ENCODE results near the gene AGR2. TPM values are rescaled to one million over a fixed set of nuclear protein-coding genes. Genes with fewer than 3 reads are reported as not detected.

AGR2 gene
- total and polyA plus RNA-seq, 4 donors: 2.7 to 10.1 (median 2.9) TPM

GRCh38 chr7:16803125-16803524 lies 1.7 kb downstream of the AGR2 start:
- WGBS (ENCODE audit: insufficient coverage): 100% methylated on average over 2 of the region's 4 CpGs
- Histone ChIP-seq H3K4me3 (ENCODE audit: low read depth, low read length) (no peak overlapping the region), H3K27ac (ENCODE audit: low read depth, low read length) (no peak overlapping the region), H3K4me1 (ENCODE audit: control insufficient read depth, insufficient read depth, low read length) (no peaks in the 10 kb centered on the region), H3K36me3 (ENCODE audit: control insufficient read depth, insufficient read depth, low read length) (no peaks in the 10 kb centered on the region), H3K27me3 (ENCODE audit: control insufficient read depth, insufficient read depth, low read length) (no peaks in the 10 kb centered on the region), H3K9me3 (ENCODE audit: control insufficient read depth, insufficient read depth, low read length) (no peaks in the 10 kb centered on the region)
- no peak for DNase-seq (ENCODE audit: low read depth in 4 of 6, low spot score in 6 of 6)

DNA sequence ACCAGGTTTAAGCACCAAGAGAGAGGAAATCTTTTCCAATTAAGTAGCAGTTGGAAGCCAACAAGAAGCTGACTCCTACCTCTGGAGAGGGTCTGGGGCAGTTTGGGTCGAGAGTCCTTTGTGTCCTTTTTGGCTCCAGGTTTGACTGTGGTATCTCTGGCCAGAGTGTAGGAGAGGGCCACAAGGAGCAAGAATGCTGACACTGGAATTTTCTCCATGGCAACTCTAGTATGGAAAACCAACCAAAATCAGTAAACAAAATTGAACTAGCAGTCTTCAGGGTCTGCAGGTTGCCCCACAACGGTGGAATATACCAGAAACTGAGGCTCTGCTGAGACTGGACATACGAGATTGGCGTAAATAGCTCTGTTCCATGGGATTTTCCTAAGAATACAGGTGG lies 3.2 kb downstream of the AGR2 start:
- WGBS (ENCODE audit: insufficient coverage): 100% methylated on average over 1 of the region's 4 CpGs
- Histone ChIP-seq H3K4me3 (ENCODE audit: low read depth, low read length) (no peak overlapping the region), H3K27me3 (ENCODE audit: control insufficient read depth, insufficient read depth, low read length) (no peaks in the 10 kb centered on the region), H3K36me3 (ENCODE audit: control insufficient read depth, insufficient read depth, low read length) (no peaks in the 10 kb centered on the region), H3K4me1 (ENCODE audit: control insufficient read depth, insufficient read depth, low read length) (no peaks in the 10 kb centered on the region), H3K9me3 (ENCODE audit: control insufficient read depth, insufficient read depth, low read length) (no peaks in the 10 kb centered on the region), H3K27ac (ENCODE audit: low read depth, low read length) (no peak overlapping the region)
- DNase-seq (ENCODE audit: low read depth in 4 of 6, low spot score in 6 of 6): no peak

DNA sequence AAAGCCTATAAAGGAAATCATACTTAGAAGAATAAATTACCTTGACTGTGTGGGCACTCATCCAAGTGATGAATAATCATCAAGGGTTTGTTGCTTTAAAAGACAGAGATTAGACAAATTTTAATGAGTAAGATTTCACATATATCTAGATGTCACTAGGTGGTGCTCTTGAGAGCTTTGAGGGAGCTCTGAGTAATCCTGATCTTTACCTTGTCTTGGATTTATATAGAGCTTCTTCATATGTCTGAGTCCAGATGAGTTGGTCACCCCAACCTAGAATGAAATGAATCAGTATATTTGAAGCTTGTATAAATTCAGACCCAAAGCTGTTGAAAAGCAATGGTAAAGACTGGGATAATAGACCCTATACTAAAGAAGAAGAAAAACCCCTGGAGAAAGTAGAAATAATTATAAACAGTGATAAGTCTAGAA lies 3.7 kb downstream of the AGR2 start:
- DNase-seq (ENCODE audit: low read depth in 4 of 6, low spot score in 6 of 6): peak in 3 of 6 donors; percentile 17 to 76 (median 58)
- no peaks in the 10 kb centered on the region for H3K27me3 ChIP-seq (ENCODE audit: control insufficient read depth, insufficient read depth, low read length)
- H3K27ac ChIP-seq (ENCODE audit: low read depth, low read length): no peak overlapping the region
- H3K36me3 ChIP-seq (ENCODE audit: control insufficient read depth, insufficient read depth, low read length): no peaks in the 10 kb centered on the region
- H3K4me1 ChIP-seq (ENCODE audit: control insufficient read depth, insufficient read depth, low read length): no peaks in the 10 kb centered on the region
- H3K9me3 ChIP-seq (ENCODE audit: control insufficient read depth, insufficient read depth, low read length): no peaks in the 10 kb centered on the region
- no peak overlapping the region for H3K4me3 ChIP-seq (ENCODE audit: low read depth, low read length)

DNA sequence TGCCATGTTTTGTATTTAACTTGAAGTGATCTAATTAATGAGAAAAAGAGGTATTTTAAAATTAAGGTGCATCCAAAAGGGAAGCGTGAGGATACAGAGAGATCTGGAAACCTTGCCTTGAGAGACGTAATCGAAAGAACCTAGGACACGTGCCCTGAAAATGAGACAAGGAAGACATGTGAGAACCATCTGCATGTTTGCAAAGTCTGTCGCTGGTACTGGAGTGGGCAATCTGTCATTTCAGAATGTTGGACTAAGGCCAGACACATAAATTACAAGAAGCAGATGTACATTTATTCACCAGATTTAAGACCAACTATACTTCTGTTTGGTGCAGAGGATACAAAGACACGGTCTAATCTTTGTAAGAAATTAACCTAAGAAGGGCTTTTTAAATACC lies 9.2 kb downstream of the AGR2 start:
- Histone ChIP-seq H3K27me3 (ENCODE audit: control insufficient read depth, insufficient read depth, low read length) (no peaks in the 10 kb centered on the region), H3K36me3 (ENCODE audit: control insufficient read depth, insufficient read depth, low read length) (no peaks in the 10 kb centered on the region), H3K27ac (ENCODE audit: low read depth, low read length) (no peak overlapping the region), H3K9me3 (ENCODE audit: control insufficient read depth, insufficient read depth, low read length) (no peaks in the 10 kb centered on the region), H3K4me3 (ENCODE audit: low read depth, low read length) (no peak overlapping the region), H3K4me1 (ENCODE audit: control insufficient read depth, insufficient read depth, low read length) (no peaks in the 10 kb centered on the region)
- WGBS (ENCODE audit: insufficient coverage): 34% methylated on average over 4 of the region's 6 CpGs
- peak in 2 of 6 donors; percentile 30 to 93 for DNase-seq (ENCODE audit: low read depth in 4 of 6, low spot score in 6 of 6)

DNA sequence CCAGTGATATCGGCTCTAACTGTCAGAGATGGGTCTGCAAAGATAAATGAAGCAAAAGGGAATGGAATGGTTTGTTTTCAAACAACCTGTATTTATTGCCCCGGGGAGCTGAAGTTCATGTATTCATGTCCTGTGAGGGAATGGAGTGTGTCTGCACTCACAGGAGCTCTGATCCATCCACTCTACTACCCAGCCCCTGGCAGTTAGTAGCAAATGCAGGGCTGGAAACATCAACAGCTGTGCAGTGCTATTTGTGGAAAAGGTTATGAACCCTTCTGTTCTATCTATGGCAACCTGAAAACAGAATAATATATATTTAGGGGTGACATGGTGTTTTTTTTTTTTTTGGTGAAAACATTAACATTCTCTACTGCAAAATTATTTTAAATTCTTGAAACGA lies 9.8 kb downstream of the AGR2 start:
- Histone ChIP-seq H3K4me3 (ENCODE audit: low read depth, low read length) (no peak overlapping the region), H3K27ac (ENCODE audit: low read depth, low read length) (no peak overlapping the region), H3K27me3 (ENCODE audit: control insufficient read depth, insufficient read depth, low read length) (no peaks in the 10 kb centered on the region), H3K4me1 (ENCODE audit: control insufficient read depth, insufficient read depth, low read length) (no peaks in the 10 kb centered on the region), H3K9me3 (ENCODE audit: control insufficient read depth, insufficient read depth, low read length) (no peaks in the 10 kb centered on the region), H3K36me3 (ENCODE audit: control insufficient read depth, insufficient read depth, low read length) (no peaks in the 10 kb centered on the region)
- 80% methylated on average over 1 of the region's 3 CpGs for WGBS (ENCODE audit: insufficient coverage)
- DNase-seq (ENCODE audit: low read depth in 4 of 6, low spot score in 6 of 6): no peak

DNA sequence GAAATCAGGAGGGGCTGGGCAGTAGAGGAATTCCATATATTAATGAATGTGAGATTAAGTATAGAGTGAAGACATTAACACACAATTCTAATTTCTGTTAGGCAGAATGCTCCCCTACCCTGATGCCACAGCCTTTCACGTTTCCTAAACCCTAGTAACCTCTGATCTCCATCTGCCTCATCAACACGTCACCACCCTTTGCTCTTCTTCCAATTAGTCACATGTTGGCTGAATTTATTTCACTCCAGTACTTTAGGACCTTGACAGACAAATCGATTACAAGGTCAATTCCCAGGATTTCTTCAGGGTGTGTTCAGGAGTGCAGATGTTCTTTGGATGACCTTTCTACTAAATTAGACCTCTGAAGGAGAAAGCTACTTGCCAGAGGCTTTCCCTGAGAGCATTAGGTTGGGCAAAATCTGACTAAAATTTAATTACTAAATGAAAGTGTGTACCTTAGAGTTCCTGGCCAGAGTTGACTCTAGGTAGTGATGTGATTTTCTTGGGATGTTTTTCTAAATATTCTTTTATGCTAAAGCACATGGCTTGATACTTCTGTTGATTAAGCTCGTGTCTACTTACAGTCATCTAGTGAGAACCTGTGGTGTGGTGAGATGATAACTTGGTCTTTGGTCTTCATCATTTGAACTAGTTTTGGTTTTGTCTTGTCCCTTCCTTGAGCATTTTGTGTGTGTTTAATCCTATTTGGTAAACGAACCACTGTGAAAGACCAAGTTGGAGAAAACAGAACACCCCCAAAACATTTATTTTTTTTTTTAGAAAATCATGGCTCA lies 12.7 kb downstream of the AGR2 start:
- 69% methylated on average over 2 of the region's 5 CpGs for WGBS (ENCODE audit: insufficient coverage)
- H3K4me3 ChIP-seq (ENCODE audit: low read depth, low read length): no peak overlapping the region
- H3K27me3 ChIP-seq (ENCODE audit: control insufficient read depth, insufficient read depth, low read length): no peaks in the 10 kb centered on the region
- DNase-seq (ENCODE audit: low read depth in 4 of 6, low spot score in 6 of 6): no peak
- no peaks in the 10 kb centered on the region for H3K9me3 ChIP-seq (ENCODE audit: control insufficient read depth, insufficient read depth, low read length)
- H3K4me1 ChIP-seq (ENCODE audit: control insufficient read depth, insufficient read depth, low read length): no peaks in the 10 kb centered on the region
- H3K36me3 ChIP-seq (ENCODE audit: control insufficient read depth, insufficient read depth, low read length): no peaks in the 10 kb centered on the region
- no peak overlapping the region for H3K27ac ChIP-seq (ENCODE audit: low read depth, low read length)

DNA sequence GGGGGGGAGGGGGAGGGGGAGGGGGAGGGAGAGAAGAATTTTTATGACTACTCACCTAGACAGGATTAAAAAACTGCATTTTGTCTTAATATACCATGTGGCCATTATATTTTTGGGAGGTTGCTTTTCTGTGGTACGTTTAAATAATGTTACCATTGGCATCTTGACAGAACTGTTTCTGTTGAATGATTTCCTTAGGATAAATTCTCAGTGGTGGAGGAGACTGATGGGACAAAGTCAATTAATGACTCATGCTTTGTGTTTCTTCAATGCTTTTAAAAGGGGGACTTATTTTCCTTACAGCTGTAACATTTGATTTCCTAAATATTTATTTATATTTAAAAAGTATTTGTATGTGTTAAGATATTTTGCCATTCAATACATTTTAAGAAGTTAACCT lies 13.7 kb downstream of the AGR2 start:
- Histone ChIP-seq H3K4me1 (ENCODE audit: control insufficient read depth, insufficient read depth, low read length) (no peaks in the 10 kb centered on the region), H3K27ac (ENCODE audit: low read depth, low read length) (no peak overlapping the region), H3K27me3 (ENCODE audit: control insufficient read depth, insufficient read depth, low read length) (no peaks in the 10 kb centered on the region), H3K9me3 (ENCODE audit: control insufficient read depth, insufficient read depth, low read length) (no peaks in the 10 kb centered on the region), H3K36me3 (ENCODE audit: control insufficient read depth, insufficient read depth, low read length) (no peaks in the 10 kb centered on the region), H3K4me3 (ENCODE audit: low read depth, low read length) (no peak overlapping the region)
- 80% methylated on average over 1 of the region's 1 CpG for WGBS (ENCODE audit: insufficient coverage)
- no peak for DNase-seq (ENCODE audit: low read depth in 4 of 6, low spot score in 6 of 6)

DNA sequence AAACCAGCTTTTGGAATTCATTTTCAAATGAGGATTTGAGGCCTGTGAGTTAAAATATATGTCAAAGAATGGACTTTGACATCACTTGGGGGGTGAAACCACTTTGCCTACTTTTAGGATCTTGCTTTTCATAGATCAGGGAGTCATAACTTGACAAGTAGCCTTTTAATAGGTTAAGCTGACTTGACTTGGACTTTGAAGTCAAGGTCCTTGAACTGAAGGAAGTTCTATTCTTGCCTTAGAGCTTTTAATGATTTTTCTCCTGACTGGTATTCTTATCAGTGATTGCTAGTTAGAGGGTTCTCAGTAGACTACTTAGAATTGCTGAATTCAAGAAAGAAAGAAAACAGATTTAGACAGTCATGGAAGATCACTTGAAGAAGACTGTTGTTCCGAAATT lies 17.7 kb downstream of the AGR2 start:
- Histone ChIP-seq H3K9me3 (ENCODE audit: control insufficient read depth, insufficient read depth, low read length) (no peaks in the 10 kb centered on the region), H3K4me3 (ENCODE audit: low read depth, low read length) (no peak overlapping the region), H3K27me3 (ENCODE audit: control insufficient read depth, insufficient read depth, low read length) (no peaks in the 10 kb centered on the region), H3K4me1 (ENCODE audit: control insufficient read depth, insufficient read depth, low read length) (no peaks in the 10 kb centered on the region), H3K36me3 (ENCODE audit: control insufficient read depth, insufficient read depth, low read length) (no peaks in the 10 kb centered on the region), H3K27ac (ENCODE audit: low read depth, low read length) (no peak overlapping the region)
- WGBS (ENCODE audit: insufficient coverage): no CpG with 5 or more reads among the region's 1 CpG
- no peak for DNase-seq (ENCODE audit: low read depth in 4 of 6, low spot score in 6 of 6)

GRCh38 chr7:16786257-16786656 lies 18.5 kb downstream of the AGR2 start:
- no peaks in the 10 kb centered on the region for H3K36me3 ChIP-seq (ENCODE audit: control insufficient read depth, insufficient read depth, low read length)
- no peaks in the 10 kb centered on the region for H3K27me3 ChIP-seq (ENCODE audit: control insufficient read depth, insufficient read depth, low read length)
- no peaks in the 10 kb centered on the region for H3K9me3 ChIP-seq (ENCODE audit: control insufficient read depth, insufficient read depth, low read length)
- no peak overlapping the region for H3K27ac ChIP-seq (ENCODE audit: low read depth, low read length)
- no peak overlapping the region for H3K4me3 ChIP-seq (ENCODE audit: low read depth, low read length)
- H3K4me1 ChIP-seq (ENCODE audit: control insufficient read depth, insufficient read depth, low read length): no peaks in the 10 kb centered on the region
- no peak for DNase-seq (ENCODE audit: low read depth in 4 of 6, low spot score in 6 of 6)
- no CpG with 5 or more reads among the region's 4 CpGs for WGBS (ENCODE audit: insufficient coverage)

DNA sequence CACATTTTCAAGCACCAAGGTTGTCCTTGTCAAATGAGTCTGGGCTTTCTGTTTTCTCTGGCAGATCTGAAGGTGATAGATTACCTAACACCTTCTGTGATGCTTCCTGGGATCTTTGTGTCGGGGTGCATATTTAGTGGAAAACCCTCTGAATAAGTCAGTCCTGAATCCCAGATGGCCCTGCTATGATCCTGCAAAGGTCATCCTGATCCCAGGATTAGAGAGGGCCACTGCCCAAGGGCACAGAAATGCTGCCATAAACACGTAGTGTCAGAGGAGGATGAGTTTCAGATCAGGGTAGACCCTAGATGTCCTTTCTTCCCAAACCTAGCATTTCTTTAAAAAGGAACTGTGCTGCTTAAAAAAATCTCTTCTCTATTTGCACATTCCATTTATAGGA lies 19.0 kb downstream of the AGR2 start:
- no peaks in the 10 kb centered on the region for H3K9me3 ChIP-seq (ENCODE audit: control insufficient read depth, insufficient read depth, low read length)
- DNase-seq (ENCODE audit: low read depth in 4 of 6, low spot score in 6 of 6): no peak
- H3K27ac ChIP-seq (ENCODE audit: low read depth, low read length): no peak overlapping the region
- H3K4me3 ChIP-seq (ENCODE audit: low read depth, low read length): no peak overlapping the region
- H3K36me3 ChIP-seq (ENCODE audit: control insufficient read depth, insufficient read depth, low read length): no peaks in the 10 kb centered on the region
- H3K27me3 ChIP-seq (ENCODE audit: control insufficient read depth, insufficient read depth, low read length): no peaks in the 10 kb centered on the region
- WGBS (ENCODE audit: insufficient coverage): 100% methylated on average over 1 of the region's 2 CpGs
- H3K4me1 ChIP-seq (ENCODE audit: control insufficient read depth, insufficient read depth, low read length): no peaks in the 10 kb centered on the region
